Frontal cortex (tissue), 4 donors: ENCODE measurements around the gene ERCC6. TPM values are rescaled to one million over a fixed set of nuclear protein-coding genes. Genes with fewer than 3 reads are reported as not detected.

Experiments used
- DNase-seq, 2 donors: peaks; one replicate each; pipeline ENCODE4 v3.0.0; 2012; ENCODE audit warnings: low spot score in 2 of 2
- FAIRE-seq: peaks from 2 replicates; lab custom pipeline; 2012; peaks lifted over from hg19 to GRCh38; lab: Jason Lieb, UNC
- total RNA-seq: library from RNA; depleted of rRNA; stranded (reverse); fragments of >200 nt; gene quantifications from one replicate; pipeline ENCODE4 v1.2.3, GENCODE V29; 2014
- donor health status: control.
- donor health status: control.
- donor health status: control.

The ERCC6 gene
- total RNA-seq, 1 donor from 2014 or later, result 31.8 TPM

DNA sequence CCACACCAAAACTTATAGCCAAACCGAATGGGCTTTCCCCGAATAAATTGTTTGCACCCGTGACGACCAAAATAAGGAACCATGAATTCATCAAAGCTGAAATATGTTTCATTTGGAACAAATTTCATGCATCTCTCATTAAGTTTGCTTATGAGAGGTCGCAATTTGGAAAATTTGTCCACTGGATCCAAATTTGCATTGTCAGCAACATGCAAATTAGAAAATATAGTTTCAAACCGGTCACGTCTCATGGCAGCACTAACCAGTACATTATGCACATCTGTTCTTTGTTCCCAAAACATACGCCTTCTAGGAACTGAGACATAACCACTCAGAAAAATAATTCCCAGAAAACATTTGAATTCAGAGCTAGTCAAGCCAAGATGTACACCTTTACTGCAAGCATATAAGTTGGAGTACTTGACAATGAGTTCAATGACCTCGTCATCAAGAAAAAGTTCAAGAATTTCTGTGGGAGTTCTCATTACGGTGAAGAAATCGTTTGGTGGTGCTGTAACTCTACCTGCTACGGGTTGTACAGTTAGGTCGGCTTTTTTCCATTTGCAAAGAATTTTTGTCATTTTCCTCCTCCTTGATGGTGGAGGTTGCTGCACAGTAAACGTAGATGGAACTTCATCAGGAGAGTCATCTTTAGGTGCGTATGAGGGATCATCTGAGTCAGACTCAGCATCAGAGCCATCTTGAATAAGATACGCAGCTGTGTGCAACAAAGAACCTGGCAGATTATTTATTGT, 22.5 kb downstream of the ERCC6 start:
- no peak for FAIRE-seq
- DNase-seq, result no peak

GRCh38 chr10:49512121-49512809, 26.7 kb downstream of the ERCC6 start:
- DNase-seq, result no peak
- FAIRE-seq, result no peak

DNA sequence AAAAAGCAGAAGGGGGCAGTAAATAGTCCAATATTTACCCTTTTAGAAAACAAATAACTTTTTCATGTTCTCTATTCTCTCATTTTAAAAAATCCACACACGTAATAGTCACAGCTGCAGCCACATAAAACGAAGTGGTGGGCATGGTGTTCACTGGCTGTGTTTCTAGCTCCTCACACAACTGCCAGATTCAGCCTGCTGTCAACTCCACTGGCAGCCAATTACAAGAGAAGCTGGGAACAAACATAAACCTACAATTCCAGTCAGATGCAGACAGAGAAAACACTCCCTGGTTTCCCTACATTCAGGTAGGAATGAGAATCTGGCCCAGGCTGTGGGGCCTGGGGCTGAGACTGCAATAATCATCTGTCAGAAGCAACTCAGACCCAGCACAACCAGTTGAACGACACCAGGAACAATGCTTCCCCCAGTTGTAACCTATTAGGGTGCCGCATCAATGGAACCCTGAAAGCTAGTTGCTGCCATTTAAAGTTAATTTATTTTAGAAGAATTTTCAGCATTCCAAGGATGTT, 29.1 kb downstream of the ERCC6 start:
- DNase-seq (no peak), FAIRE-seq (no peak)

- FAIRE-seq (no peak), DNase-seq (no peak)
These were observed 30.3 kb downstream of the ERCC6 start for GRCh38 chr10:49508654-49509053.

- FAIRE-seq, result no peak
These were observed 30.7 kb downstream of the ERCC6 start for GRCh38 chr10:49508249-49508648.

DNA sequence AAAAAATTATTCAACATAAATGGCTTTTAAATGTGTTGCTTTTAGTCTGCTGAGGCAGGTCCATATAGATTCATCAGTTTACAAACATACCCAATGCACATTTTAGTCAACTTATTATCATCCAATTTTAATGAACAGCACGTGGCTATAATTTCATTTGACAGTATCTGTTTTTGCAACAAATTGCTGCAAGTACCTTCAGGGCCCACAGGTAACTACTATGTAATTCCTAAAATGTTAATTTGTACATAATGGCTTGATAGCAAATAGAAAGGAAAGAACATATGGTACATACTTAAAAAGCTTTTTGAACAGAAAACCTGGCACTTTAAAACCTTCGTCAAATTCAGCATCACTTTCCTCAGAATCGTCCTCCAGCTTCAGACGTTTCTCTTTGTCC, 33.3 kb downstream of the ERCC6 start:
- no peak for DNase-seq
- FAIRE-seq, result no peak

More at GRCh38 chr10:49508249-49508648, 30.7 kb downstream of the ERCC6 start:
- no peak for DNase-seq

GRCh38 chr10:49505076-49505475, 33.8 kb downstream of the ERCC6 start:
- DNase-seq, result no peak
- FAIRE-seq, result no peak

DNA sequence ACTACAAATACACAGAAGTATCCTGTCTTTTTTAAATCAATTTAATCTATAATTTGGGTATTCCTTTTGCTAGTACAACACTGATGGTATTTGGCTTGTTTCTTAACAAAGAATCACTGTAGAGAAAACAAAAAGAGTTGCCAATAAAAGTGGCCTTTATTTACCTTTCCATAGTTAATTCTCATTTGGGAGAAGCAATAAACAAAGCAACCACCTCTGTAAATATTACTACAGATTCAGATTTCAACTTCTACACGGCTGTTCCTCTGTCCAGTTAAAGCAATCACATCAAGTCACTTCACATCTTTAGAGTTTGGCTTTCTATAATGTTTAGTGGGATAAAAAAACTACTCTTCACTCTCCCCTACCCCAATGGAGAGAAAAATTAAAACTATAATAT, 34.4 kb downstream of the ERCC6 start:
- FAIRE-seq (no peak), DNase-seq (no peak)

- FAIRE-seq (no peak), DNase-seq (no peak)
These were observed 36.6 kb downstream of the ERCC6 start for GRCh38 chr10:49502358-49502757.

DNA sequence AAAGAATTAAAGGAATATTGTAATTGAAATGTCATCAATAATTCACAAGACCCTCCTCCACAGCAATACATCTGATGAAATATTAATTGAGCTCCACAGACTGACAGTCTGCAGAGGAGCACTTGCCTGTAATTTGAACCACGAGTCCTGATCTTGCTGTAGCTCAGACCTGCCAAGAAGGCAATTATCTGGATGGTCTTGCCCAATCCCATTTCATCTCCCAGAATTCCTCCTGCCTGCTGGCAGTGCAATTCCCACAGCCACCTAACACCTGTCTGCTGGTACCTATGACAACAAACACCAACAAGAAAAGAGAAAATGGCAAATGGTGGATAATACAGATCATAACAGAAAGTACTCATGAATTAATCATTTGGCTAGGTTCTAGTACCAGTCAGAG, 38.5 kb downstream of the ERCC6 start:
- no peak for DNase-seq
- FAIRE-seq, result no peak

DNA sequence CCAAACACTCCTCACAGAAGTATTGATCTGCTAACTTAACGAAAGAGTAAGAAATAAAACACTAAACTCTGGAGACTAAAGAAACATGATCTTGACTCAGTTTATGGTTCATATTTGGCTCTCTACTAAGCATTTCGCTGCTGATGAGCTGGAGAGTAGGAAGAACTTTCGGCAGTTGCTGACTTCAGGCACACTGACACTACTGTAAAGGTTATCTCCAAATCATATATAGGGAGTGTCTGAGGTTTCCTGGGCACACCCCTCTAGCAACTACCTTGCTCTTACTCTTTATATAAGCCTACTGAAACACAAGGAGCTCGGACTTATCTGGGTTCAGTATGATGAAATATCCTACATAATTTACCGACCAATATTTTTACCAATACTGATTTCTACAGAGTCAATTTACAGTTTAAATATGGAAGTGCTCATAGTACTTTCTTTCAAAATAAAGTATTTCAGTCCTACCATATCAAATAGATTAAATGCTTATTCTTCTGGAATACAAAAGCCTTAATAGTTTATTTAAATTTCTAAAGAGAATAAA, 39.5 kb downstream of the ERCC6 start:
- DNase-seq (no peak), FAIRE-seq (no peak)

DNA sequence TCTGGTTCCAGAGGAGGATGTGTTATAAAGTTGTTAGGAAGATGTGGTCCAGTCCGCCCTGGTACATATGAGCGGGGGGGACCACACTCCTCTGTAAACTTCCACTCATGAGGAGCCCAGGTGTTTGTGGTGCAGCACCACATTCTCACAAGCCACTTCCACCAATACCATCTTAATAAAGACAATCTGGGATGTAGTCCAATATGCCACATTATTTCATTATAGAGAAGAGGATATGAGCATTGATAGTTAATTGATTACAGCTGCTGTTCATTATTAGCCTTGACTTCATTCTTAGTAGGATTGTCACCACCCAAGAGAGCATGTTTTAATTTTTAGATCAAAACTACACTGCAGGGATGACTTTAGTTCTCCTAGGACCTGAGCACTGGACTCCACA, 40.5 kb downstream of the ERCC6 start:
- DNase-seq (no peak), FAIRE-seq (no peak)

DNA sequence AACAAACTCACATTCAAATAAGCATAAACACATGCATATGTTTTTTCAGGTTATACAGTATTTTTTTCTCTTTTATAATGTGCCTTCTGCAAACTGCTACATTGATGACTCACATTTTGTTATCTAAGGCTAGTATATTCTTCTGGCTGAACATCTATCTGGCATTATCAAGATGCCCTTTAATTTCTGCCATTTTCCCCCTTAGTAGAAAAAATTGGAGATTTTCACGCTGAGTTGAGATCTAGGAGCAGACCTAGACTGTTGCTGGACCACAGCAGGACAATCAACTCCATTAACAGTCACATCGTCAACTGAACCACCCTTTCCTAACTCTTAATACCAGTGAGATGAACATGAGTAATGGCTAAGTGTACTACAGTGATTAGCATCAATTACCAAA, 41.6 kb downstream of the ERCC6 start:
- DNase-seq, result no peak
- FAIRE-seq, result no peak

GRCh38 chr10:49488056-49488717, 50.7 kb downstream of the ERCC6 start:
- FAIRE-seq (no peak), DNase-seq (no peak)

DNA sequence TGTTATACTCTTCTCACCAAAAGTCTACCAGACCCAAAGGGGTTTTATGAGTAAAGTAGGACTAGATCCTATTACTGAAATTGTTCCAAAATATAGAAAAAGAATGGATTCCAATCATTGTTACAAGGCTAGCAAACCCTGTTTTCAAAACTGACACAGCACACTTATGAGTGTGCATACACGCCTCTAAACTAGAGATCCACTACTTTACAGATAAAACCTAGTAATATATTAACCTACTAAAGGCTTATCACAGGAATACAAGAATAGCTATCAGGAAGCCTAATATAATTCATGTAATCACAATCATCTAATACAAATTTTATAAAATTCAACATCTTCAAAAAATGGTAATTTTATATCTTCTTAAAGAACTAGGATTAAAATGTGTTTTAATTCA, 52.2 kb downstream of the ERCC6 start:
- FAIRE-seq (no peak), DNase-seq (no peak)

- FAIRE-seq, result no peak
- DNase-seq, result no peak
These were observed 52.9 kb downstream of the ERCC6 start for GRCh38 chr10:49486009-49486408.

DNA sequence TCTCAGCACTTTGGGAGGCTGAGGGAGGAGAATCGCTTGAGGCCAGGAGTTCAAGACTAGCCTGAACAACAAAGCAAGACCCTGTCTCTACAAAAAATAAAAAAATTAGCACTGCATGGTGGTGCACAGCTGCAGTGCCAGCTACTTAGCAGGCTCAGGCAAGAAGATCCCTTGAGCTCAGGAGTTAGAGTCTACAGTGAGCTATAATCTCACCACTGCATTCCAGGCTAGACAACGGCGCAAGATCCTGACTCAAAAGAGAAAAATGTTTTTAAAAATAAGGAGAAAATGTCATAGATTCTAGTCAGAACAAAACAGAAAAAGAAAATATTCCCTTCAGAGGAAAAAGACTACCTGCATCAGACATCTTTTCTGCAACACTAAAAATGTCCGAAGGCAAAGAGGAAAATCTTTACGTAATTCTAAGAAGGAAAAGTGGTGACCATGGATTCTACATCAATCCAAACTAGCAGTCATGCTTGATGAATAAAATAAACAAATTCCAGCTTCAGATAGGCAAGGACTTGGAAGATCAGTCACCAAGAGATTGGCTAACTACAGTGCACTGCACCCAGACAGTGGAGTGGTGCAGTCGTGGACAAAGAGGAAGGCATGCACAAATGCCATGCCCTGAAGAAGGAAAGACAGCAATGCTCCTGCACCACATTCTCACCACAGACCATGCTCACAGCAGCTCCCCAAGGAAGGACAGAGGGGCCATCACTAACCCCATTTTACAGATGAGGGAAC, 54.3 kb downstream of the ERCC6 start:
- no peak for DNase-seq
- FAIRE-seq, result no peak

DNA sequence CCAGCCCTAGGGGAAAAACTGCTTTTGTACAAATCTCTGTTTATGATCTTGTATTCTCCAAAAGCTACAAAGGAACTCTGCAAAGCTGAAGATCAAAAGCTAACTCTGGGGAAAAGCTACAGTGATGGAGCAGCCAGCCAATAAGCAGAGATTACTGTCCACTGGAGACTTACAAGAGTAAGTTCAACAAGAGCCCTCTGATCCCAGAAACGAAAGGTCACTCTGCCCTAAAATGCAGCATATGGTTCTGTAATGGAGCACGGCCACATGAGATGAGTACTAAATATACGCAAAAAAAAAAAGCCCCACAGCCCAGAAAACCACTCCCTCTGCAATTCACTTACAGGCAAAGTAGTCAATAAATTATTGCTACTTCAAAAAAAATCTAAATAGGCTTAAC, 60.1 kb downstream of the ERCC6 start:
- DNase-seq (no peak), FAIRE-seq (no peak)

GRCh38 chr10:49474901-49475300, 64.0 kb downstream of the ERCC6 start:
- DNase-seq (no peak), FAIRE-seq (no peak)

DNA sequence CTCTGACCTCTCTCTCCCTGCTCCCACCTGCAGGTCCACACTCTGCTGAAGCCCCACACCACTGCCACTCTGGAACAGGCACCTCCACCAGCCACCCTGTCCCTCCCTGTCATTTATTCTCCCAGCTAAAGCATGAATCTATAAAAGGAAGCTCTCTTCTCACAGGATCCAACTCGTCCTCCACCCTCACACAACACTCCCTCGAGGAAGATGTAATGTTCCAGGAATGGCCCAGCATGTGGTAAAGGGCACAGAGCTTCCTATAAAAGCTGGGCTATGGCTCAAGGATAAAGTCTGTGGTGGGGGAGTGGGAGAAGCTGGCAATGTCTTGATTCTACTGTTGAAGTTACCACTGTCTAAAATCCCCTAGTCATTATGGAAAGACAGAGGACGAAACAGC, 67.4 kb downstream of the ERCC6 start:
- no peak for FAIRE-seq

More for the DNA sequence above, 67.4 kb downstream of the ERCC6 start:
- no peak for DNase-seq
